OCI-LY3 (cell line): ENCODE measurements around the gene MSRB2.

Experiments used
- EZH2phosphoT487 ChIP-seq: fragments of 200-600 bp; shearing (Covaris generic); IDR thresholded peaks from 2 replicates; pipeline ENCODE4 v1.6.1; 2018; ENCODE audit warnings: antibody characterized with exemption, mixed run types, low read depth
- TF ChIP-seq, protein P1 (sequence below): fragments of 200-600, 300-600 bp; sonication (generic); IDR thresholded peaks from 2 replicates; pipeline ENCODE4 v1.5.1; 2014; ENCODE audit warnings: antibody characterized with exemption, low read length, low read depth

DNA sequence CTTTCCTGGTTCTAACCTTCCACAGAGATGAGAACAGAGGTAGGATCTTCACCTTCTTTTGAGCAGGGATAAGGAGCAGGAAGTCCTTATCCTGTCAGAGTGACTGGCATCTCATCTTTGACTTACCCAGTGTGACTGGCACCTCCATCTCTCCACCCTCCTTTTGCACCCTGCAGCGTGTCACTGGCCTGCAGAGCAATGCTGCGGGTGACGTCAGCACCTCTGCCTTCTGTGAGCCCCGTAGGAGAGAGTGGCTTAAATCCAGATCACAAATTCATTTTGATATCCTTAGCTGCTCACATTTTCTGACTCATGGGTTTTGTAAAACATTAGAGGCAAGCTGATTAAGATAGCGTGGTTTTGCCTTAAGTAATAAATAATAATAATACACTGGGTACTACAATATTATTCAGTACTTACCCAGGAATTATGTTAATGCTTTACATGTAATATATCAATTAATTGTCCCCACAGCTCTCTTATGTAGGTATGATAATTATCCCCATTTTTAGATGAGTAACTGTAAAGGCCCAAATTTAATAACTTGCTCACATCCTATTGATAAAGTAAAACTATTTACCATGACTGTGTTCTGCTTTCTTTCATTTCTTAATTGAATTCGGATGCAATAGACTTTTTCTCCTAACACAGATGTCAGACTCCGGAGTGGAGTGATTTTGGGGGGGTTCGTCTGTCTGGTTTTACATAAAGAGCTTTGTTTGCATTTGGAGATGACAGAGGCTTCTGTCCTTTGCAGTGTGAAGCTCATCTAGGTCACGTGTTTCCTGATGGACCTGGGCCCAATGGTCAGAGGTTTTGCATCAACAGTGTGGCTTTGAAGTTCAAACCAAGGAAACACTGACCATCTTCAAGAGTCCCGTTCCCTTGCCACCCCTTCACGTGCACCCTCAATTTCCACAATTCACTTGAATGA is 24.9 kb downstream of the MSRB2 start:
- TF ChIP-seq, protein P1, sequence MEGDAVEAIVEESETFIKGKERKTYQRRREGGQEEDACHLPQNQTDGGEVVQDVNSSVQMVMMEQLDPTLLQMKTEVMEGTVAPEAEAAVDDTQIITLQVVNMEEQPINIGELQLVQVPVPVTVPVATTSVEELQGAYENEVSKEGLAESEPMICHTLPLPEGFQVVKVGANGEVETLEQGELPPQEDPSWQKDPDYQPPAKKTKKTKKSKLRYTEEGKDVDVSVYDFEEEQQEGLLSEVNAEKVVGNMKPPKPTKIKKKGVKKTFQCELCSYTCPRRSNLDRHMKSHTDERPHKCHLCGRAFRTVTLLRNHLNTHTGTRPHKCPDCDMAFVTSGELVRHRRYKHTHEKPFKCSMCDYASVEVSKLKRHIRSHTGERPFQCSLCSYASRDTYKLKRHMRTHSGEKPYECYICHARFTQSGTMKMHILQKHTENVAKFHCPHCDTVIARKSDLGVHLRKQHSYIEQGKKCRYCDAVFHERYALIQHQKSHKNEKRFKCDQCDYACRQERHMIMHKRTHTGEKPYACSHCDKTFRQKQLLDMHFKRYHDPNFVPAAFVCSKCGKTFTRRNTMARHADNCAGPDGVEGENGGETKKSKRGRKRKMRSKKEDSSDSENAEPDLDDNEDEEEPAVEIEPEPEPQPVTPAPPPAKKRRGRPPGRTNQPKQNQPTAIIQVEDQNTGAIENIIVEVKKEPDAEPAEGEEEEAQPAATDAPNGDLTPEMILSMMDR: no peak
- no peak for TF ChIP-seq EZH2phosphoT487
